Measurements from ENCODE around the gene AJUBA.
A peak's percentile ranks its signal among the peaks of the same experiment; 100 is the strongest.
"Not testable (repeated sequence)": the region's sequence is repeated elsewhere in the genome, so short reads cannot be mapped to it uniquely, and the experiment has no call there.

Gene AJUBA

GRCh38 chr14:23015618-23016017 lies 33.3 kb upstream of the AJUBA start:
- Histone ChIP-seq H4K20me1 (ENCODE audit: insufficient read depth, low read length) (no peaks in the 10 kb centered on the region), H3K9me3 (ENCODE audit: insufficient read depth, low read length) (no peaks in the 10 kb centered on the region), H3K4me2 (ENCODE audit: low read length) (no peak overlapping the region), H3K4me3 (ENCODE audit: low read length) (no peak overlapping the region), H3K27ac (ENCODE audit: low read length) (no peak overlapping the region), H3K79me2 (ENCODE audit: low read length) (no peaks in the 10 kb centered on the region), H3K27me3 (ENCODE audit: low read depth, low read length) (no peaks in the 10 kb centered on the region), H3K36me3 (replicated peaks; ENCODE audit: low read depth, low read length) (no peaks in the 10 kb centered on the region), H2AFZ (ENCODE audit: low read depth, low read length) (no peak overlapping the region), H3K9ac (ENCODE audit: low read length) (no peak overlapping the region), H3K4me1 (ENCODE audit: low read length) (no peaks in the 10 kb centered on the region)
- TF ChIP-seq, protein P1, sequence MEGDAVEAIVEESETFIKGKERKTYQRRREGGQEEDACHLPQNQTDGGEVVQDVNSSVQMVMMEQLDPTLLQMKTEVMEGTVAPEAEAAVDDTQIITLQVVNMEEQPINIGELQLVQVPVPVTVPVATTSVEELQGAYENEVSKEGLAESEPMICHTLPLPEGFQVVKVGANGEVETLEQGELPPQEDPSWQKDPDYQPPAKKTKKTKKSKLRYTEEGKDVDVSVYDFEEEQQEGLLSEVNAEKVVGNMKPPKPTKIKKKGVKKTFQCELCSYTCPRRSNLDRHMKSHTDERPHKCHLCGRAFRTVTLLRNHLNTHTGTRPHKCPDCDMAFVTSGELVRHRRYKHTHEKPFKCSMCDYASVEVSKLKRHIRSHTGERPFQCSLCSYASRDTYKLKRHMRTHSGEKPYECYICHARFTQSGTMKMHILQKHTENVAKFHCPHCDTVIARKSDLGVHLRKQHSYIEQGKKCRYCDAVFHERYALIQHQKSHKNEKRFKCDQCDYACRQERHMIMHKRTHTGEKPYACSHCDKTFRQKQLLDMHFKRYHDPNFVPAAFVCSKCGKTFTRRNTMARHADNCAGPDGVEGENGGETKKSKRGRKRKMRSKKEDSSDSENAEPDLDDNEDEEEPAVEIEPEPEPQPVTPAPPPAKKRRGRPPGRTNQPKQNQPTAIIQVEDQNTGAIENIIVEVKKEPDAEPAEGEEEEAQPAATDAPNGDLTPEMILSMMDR (IDR thresholded peaks at IDR 0.05; ENCODE audit: low read depth, low read length): no peak
- no peak for TF ChIP-seq EZH2phosphoT487 (IDR thresholded peaks at IDR 0.05; ENCODE audit: low read depth)

- H3K79me2 ChIP-seq (ENCODE audit: low read length); H3K27ac ChIP-seq (ENCODE audit: low read length); H3K9ac ChIP-seq (ENCODE audit: low read length); H3K4me3 ChIP-seq (ENCODE audit: low read length); H2AFZ ChIP-seq (ENCODE audit: low read depth, low read length); H3K9me3 ChIP-seq (ENCODE audit: insufficient read depth, low read length); H4K20me1 ChIP-seq (ENCODE audit: insufficient read depth, low read length); H3K36me3 ChIP-seq (replicated peaks; ENCODE audit: low read depth, low read length); H3K27me3 ChIP-seq (ENCODE audit: low read depth, low read length); H3K4me2 ChIP-seq (ENCODE audit: low read length): not testable (repeated sequence)
- peaks cover 12% of the 10 kb centered on the region for H3K4me1 ChIP-seq (ENCODE audit: low read length)
Measured at GRCh38 chr14:23013749-23014054, 31.4 kb upstream of the AJUBA start.

- H3K9ac ChIP-seq (ENCODE audit: low read length): no peak overlapping the region
- H3K27me3 ChIP-seq (ENCODE audit: low read depth, low read length): no peaks in the 10 kb centered on the region
- H3K9me3 ChIP-seq (ENCODE audit: insufficient read depth, low read length): no peaks in the 10 kb centered on the region
- 0 out of 2 replicates have a peak, but pooled peaks cover 2% of the 10 kb centered on the region for H3K79me2 ChIP-seq (ENCODE audit: low read length)
- no peaks in the 10 kb centered on the region for H3K36me3 ChIP-seq (replicated peaks; ENCODE audit: low read depth, low read length)
- H3K27ac ChIP-seq (ENCODE audit: low read length): no peak overlapping the region
- H2AFZ ChIP-seq (ENCODE audit: low read depth, low read length): no peak overlapping the region
- no peak overlapping the region for H3K4me2 ChIP-seq (ENCODE audit: low read length)
- no peaks in the 10 kb centered on the region for H4K20me1 ChIP-seq (ENCODE audit: insufficient read depth, low read length)
- TF ChIP-seq EZH2phosphoT487 (IDR thresholded peaks at IDR 0.05; ENCODE audit: low read depth): no peak
- TF ChIP-seq, protein P1 (IDR thresholded peaks at IDR 0.05; ENCODE audit: low read depth, low read length): no peak
- H3K4me3 ChIP-seq (ENCODE audit: low read length): no peak overlapping the region
- H3K4me1 ChIP-seq (ENCODE audit: low read length): peaks cover 17% of the 10 kb centered on the region
Measured at GRCh38 chr14:23013054-23013748, 30.9 kb upstream of the AJUBA start.

- H3K27me3 ChIP-seq (ENCODE audit: low read depth, low read length): no peaks in the 10 kb centered on the region
Measured at GRCh38 chr14:23009939-23010726, 27.8 kb upstream of the AJUBA start, which contains the start of gene C14orf93. TSS of gene C14orf93 (minus strand) at chr14:23010143. CDS start at chr14:22999023, 11,120 bp downstream.

More at GRCh38 chr14:23009939-23010726, 27.8 kb upstream of the AJUBA start, which contains the start of gene C14orf93:
- no peak for TF ChIP-seq EZH2phosphoT487 (IDR thresholded peaks at IDR 0.05; ENCODE audit: low read depth)
- TF ChIP-seq, protein P1 (IDR thresholded peaks at IDR 0.05; ENCODE audit: low read depth, low read length): no peak
- Histone ChIP-seq H3K27ac (ENCODE audit: low read length) (peak within 1 kb of the TSS; percentile 78), H3K4me3 (ENCODE audit: low read length) (peak within 1 kb of the TSS; percentile 87), H4K20me1 (ENCODE audit: insufficient read depth, low read length) (no peaks in the 10 kb centered on the region), H3K9me3 (ENCODE audit: insufficient read depth, low read length) (no peaks in the 10 kb centered on the region), H3K9ac (ENCODE audit: low read length) (peak within 1 kb of the TSS; percentile 96), H3K79me2 (ENCODE audit: low read length) (0 out of 2 replicates have a peak, but pooled peaks cover 2% of the 10 kb centered on the region), H2AFZ (ENCODE audit: low read depth, low read length) (peak within 1 kb of the TSS; percentile 98), H3K4me1 (ENCODE audit: low read length) (peaks cover 32% of the 10 kb centered on the region), H3K36me3 (replicated peaks; ENCODE audit: low read depth, low read length) (no peaks in the 10 kb centered on the region), H3K4me2 (ENCODE audit: low read length) (peak within 1 kb of the TSS; percentile 100)
